Memory B cell (primary cell): ENCODE results near the gene ESYT2.
"Not testable (repeated sequence)": the region's sequence is repeated elsewhere in the genome, so short reads cannot be mapped to it uniquely, and the experiment has no call there.

Experiments used
- ATAC-seq: fragments of 150-1000 bp; cut with Tn5 transposase; 2 replicates; pipeline ENCODE4 v1.10.0; 2021; ENCODE audit warnings: low read depth, mild to moderate bottlenecking, moderate library complexity
- DNase-seq, 2 donors: peaks; one replicate each; pipeline ENCODE4 v3.0.0; 2022; ENCODE audit warnings: low spot score in 2 of 2
- H3K27ac Mint-ChIP-seq: one replicate; pipeline ENCODE4 v1.8.0; 2022; ENCODE audit warnings: mild to moderate bottlenecking, moderate library complexity, mixed read lengths
- H3K27me3 Mint-ChIP-seq: one replicate; pipeline ENCODE4 v1.8.0; 2022; ENCODE audit warnings: mixed read lengths
- H3K36me3 Mint-ChIP-seq: one replicate; pipeline ENCODE4 v1.8.0; 2022; ENCODE audit warnings: mild to moderate bottlenecking, mixed read lengths
- H3K4me1 Mint-ChIP-seq: one replicate; pipeline ENCODE4 v1.8.0; 2022; ENCODE audit warnings: mixed read lengths
- H3K4me3 Mint-ChIP-seq: one replicate; pipeline ENCODE4 v1.8.0; 2022; ENCODE audit warnings: mild to moderate bottlenecking, moderate library complexity, mixed read lengths
- H3K9me3 Mint-ChIP-seq: one replicate; pipeline ENCODE4 v1.8.0; 2022; ENCODE audit warnings: mixed read lengths

ESYT2 gene

GRCh38 chr7:158843771-158844170 is 14.5 kb upstream of the ESYT2 start:
- H3K27ac Mint-ChIP-seq, result no peak overlapping the region
- peaks cover 2% of the 10 kb centered on the region for H3K36me3 Mint-ChIP-seq
- no peaks in the 10 kb centered on the region for H3K9me3 Mint-ChIP-seq
- peaks cover 4% of the 10 kb centered on the region for H3K27me3 Mint-ChIP-seq
- ATAC-seq (no peak), DNase-seq (no peak)
- no peak overlapping the region for H3K4me3 Mint-ChIP-seq
- no peaks in the 10 kb centered on the region for H3K4me1 Mint-ChIP-seq

- H3K9me3 Mint-ChIP-seq, result no peaks in the 10 kb centered on the region
These were observed 13.2 kb upstream of the ESYT2 start for GRCh38 chr7:158842486-158842885.

GRCh38 chr7:158840604-158841003 is 11.3 kb upstream of the ESYT2 start:
- peaks cover 4% of the 10 kb centered on the region for H3K27me3 Mint-ChIP-seq
- peaks cover 2% of the 10 kb centered on the region for H3K4me1 Mint-ChIP-seq
- peaks cover 3% of the 10 kb centered on the region for H3K9me3 Mint-ChIP-seq
- H3K36me3 Mint-ChIP-seq, result no peaks in the 10 kb centered on the region
- no peak overlapping the region for H3K27ac Mint-ChIP-seq
- DNase-seq (no peak), ATAC-seq (no peak)
- no peak overlapping the region for H3K4me3 Mint-ChIP-seq

More at GRCh38 chr7:158842486-158842885, 13.2 kb upstream of the ESYT2 start:
- H3K27me3 Mint-ChIP-seq, result peaks cover 4% of the 10 kb centered on the region
- H3K36me3 Mint-ChIP-seq, result no peaks in the 10 kb centered on the region
- H3K4me1 Mint-ChIP-seq, result peaks cover 2% of the 10 kb centered on the region
- no peak overlapping the region for H3K4me3 Mint-ChIP-seq
- ATAC-seq, result no peak
- H3K27ac Mint-ChIP-seq, result no peak overlapping the region
- DNase-seq, result no peak

- H3K36me3 Mint-ChIP-seq, ATAC-seq, H3K4me1 Mint-ChIP-seq, H3K9me3 Mint-ChIP-seq, DNase-seq, H3K27me3 Mint-ChIP-seq: not testable (repeated sequence)
- Mint-ChIP-seq H3K27ac (peak overlapping the region; percentile 60), H3K4me3 (peak overlapping the region; percentile 11)
These were observed 9.9 kb upstream of the ESYT2 start for GRCh38 chr7:158839177-158839576.

- H3K4me1 Mint-ChIP-seq, result peaks cover 2% of the 10 kb centered on the region
- H3K9me3 Mint-ChIP-seq, result peaks cover 5% of the 10 kb centered on the region
- H3K27me3 Mint-ChIP-seq, result no peaks in the 10 kb centered on the region
- H3K4me3 Mint-ChIP-seq, result no peak overlapping the region
- no peaks in the 10 kb centered on the region for H3K36me3 Mint-ChIP-seq
- no peak for DNase-seq
- H3K27ac Mint-ChIP-seq, result peak overlapping the region; percentile 65
- peak; percentile 76 for ATAC-seq
These were observed 8.7 kb upstream of the ESYT2 start for GRCh38 chr7:158837790-158838637.

GRCh38 chr7:158836692-158837091 is 7.4 kb upstream of the ESYT2 start:
- no peak for DNase-seq

GRCh38 chr7:158834878-158835784 is 5.8 kb upstream of the ESYT2 start:
- ATAC-seq (no peak), DNase-seq (no peak)
- no peaks in the 10 kb centered on the region for H3K36me3 Mint-ChIP-seq
- no peaks in the 10 kb centered on the region for H3K27me3 Mint-ChIP-seq
- H3K4me3 Mint-ChIP-seq, result no peak overlapping the region
- H3K27ac Mint-ChIP-seq, result no peak overlapping the region
- peaks cover 5% of the 10 kb centered on the region for H3K9me3 Mint-ChIP-seq
- H3K4me1 Mint-ChIP-seq, result peaks cover 4% of the 10 kb centered on the region

More at GRCh38 chr7:158836692-158837091, 7.4 kb upstream of the ESYT2 start:
- H3K27me3 Mint-ChIP-seq, result no peaks in the 10 kb centered on the region
- H3K4me3 Mint-ChIP-seq, result no peak overlapping the region
- peak; percentile 38 for ATAC-seq
- peaks cover 2% of the 10 kb centered on the region for H3K4me1 Mint-ChIP-seq
- no peak overlapping the region for H3K27ac Mint-ChIP-seq
- peaks cover 5% of the 10 kb centered on the region for H3K9me3 Mint-ChIP-seq
- no peaks in the 10 kb centered on the region for H3K36me3 Mint-ChIP-seq

GRCh38 chr7:158832994-158833393 is 3.7 kb upstream of the ESYT2 start:
- Mint-ChIP-seq H3K4me1 (peaks cover 4% of the 10 kb centered on the region), H3K9me3 (peaks cover 5% of the 10 kb centered on the region), H3K4me3 (no peak overlapping the region), H3K27ac (no peak overlapping the region), H3K27me3 (no peaks in the 10 kb centered on the region), H3K36me3 (no peaks in the 10 kb centered on the region)
- ATAC-seq (no peak), DNase-seq (no peak)

- H3K9me3 Mint-ChIP-seq, result peaks cover 5% of the 10 kb centered on the region
- no peaks in the 10 kb centered on the region for H3K27me3 Mint-ChIP-seq
- H3K4me1 Mint-ChIP-seq, result peaks cover 13% of the 10 kb centered on the region
- ATAC-seq (no peak), DNase-seq (no peak)
- H3K27ac Mint-ChIP-seq, result peak overlapping the region; percentile 33
- no peak overlapping the region for H3K4me3 Mint-ChIP-seq
- H3K36me3 Mint-ChIP-seq, result peaks cover 2% of the 10 kb centered on the region
These were observed 2.4 kb upstream of the ESYT2 start for GRCh38 chr7:158831738-158832091.

GRCh38 chr7:158830211-158830723 is 958 bp upstream of the ESYT2 start:
- Mint-ChIP-seq H3K9me3 (no peaks in the 10 kb centered on the region), H3K36me3 (peaks cover 2% of the 10 kb centered on the region), H3K27ac (peak overlapping the region; percentile 95), H3K27me3 (no peaks in the 10 kb centered on the region), H3K4me1 (peaks cover 15% of the 10 kb centered on the region), H3K4me3 (peak overlapping the region; percentile 79)
- DNase-seq (no peak), ATAC-seq (no peak)

- DNase-seq (no peak), ATAC-seq (peak; percentile 55)
- Mint-ChIP-seq H3K27me3 (no peaks in the 10 kb centered on the region), H3K4me3 (peak overlapping the region; percentile 79), H3K27ac (peak overlapping the region; percentile 95), H3K9me3 (no peaks in the 10 kb centered on the region), H3K4me1 (peaks cover 22% of the 10 kb centered on the region), H3K36me3 (peaks cover 2% of the 10 kb centered on the region)
These were observed 328 bp downstream of the ESYT2 start for GRCh38 chr7:158829021-158829341.

GRCh38 chr7:158828133-158829020 is 932 bp downstream of the ESYT2 start:
- no peak for ATAC-seq
- DNase-seq, result peak; percentile 22 to 51
- Mint-ChIP-seq H3K27ac (peak overlapping the region; percentile 95), H3K36me3 (peaks cover 2% of the 10 kb centered on the region), H3K27me3 (no peaks in the 10 kb centered on the region), H3K4me3 (peak overlapping the region; percentile 90), H3K9me3 (no peaks in the 10 kb centered on the region), H3K4me1 (peaks cover 23% of the 10 kb centered on the region)

- Mint-ChIP-seq H3K27ac (peak overlapping the region; percentile 95), H3K36me3 (peaks cover 2% of the 10 kb centered on the region), H3K9me3 (no peaks in the 10 kb centered on the region), H3K4me3 (peak overlapping the region; percentile 90), H3K4me1 (peaks cover 23% of the 10 kb centered on the region), H3K27me3 (no peaks in the 10 kb centered on the region)
- ATAC-seq, result no peak
- no peak for DNase-seq
These were observed 1.7 kb downstream of the ESYT2 start for GRCh38 chr7:158827411-158828132.
